Endodermal cell (in vitro differentiated cells): ENCODE measurements around the gene CHI3L2. TPM values are rescaled to one million over a fixed set of nuclear protein-coding genes. Genes with fewer than 3 reads are reported as not detected.
"Not testable (repeated sequence)": the region's sequence is repeated elsewhere in the genome, so short reads cannot be mapped to it uniquely, and the experiment has no call there.

ENCODE experiments used
- DNase-seq: peaks from one replicate; pipeline ENCODE4 v3.0.0-alpha.2; 2017
- H3K27ac ChIP-seq: 2 replicates; pipeline ENCODE4 v1.5.1; 2013; ENCODE audit warnings: mild to moderate bottlenecking, low read depth, low read length, moderate library complexity
- H3K27me3 ChIP-seq: 2 replicates; pipeline ENCODE4 v1.6.1; 2013; ENCODE audit warnings: mild to moderate bottlenecking, low read length, moderate library complexity; ENCODE audit not compliant: insufficient read depth, control insufficient read depth, poor library complexity, severe bottlenecking
- H3K36me3 ChIP-seq: 2 replicates; pipeline ENCODE4 v1.7.0; 2013; ENCODE audit warnings: mild to moderate bottlenecking, low read length, moderate library complexity; ENCODE audit not compliant: control insufficient read depth, insufficient read depth
- H3K4me1 ChIP-seq: one replicate; pipeline ENCODE4 v1.7.0; 2013; ENCODE audit warnings: low read length; ENCODE audit not compliant: control insufficient read depth, insufficient read depth
- H3K4me3 ChIP-seq: 2 replicates; pipeline ENCODE4 v1.5.1; 2013; ENCODE audit warnings: mild to moderate bottlenecking, low read length, moderate library complexity
- H3K9ac ChIP-seq: 2 replicates; pipeline ENCODE4 v1.6.1; 2013; ENCODE audit warnings: mild to moderate bottlenecking, low read length, moderate library complexity; ENCODE audit not compliant: poor library complexity, severe bottlenecking; ENCODE audit errors: extremely low read depth
- H3K9me3 ChIP-seq: 2 replicates; pipeline ENCODE4 v1.6.1; 2013; ENCODE audit warnings: mild to moderate bottlenecking, low read length, moderate library complexity; ENCODE audit not compliant: control insufficient read depth
- H3K27ac Mint-ChIP-seq: 2 replicates; pipeline ENCODE4 v1.8.0; 2020; ENCODE audit warnings: mixed read lengths
- H3K27me3 Mint-ChIP-seq: 2 replicates; pipeline ENCODE4 v1.8.0; 2021; ENCODE audit warnings: mild to moderate bottlenecking, mixed read lengths; ENCODE audit not compliant: insufficient read depth
- H3K36me3 Mint-ChIP-seq: 2 replicates; pipeline ENCODE4 v1.8.0; 2020; ENCODE audit warnings: low read depth, mixed read lengths
- H3K4me1 Mint-ChIP-seq: 2 replicates; pipeline ENCODE4 v1.8.0; 2020; ENCODE audit warnings: mixed read lengths
- H3K4me3 Mint-ChIP-seq: 2 replicates; pipeline ENCODE4 v1.8.0; 2020; ENCODE audit warnings: mild to moderate bottlenecking, moderate library complexity, mixed read lengths
- H3K9me3 Mint-ChIP-seq: 2 replicates; pipeline ENCODE4 v1.8.0; 2020; ENCODE audit warnings: mild to moderate bottlenecking, mixed read lengths
- CTCF ChIP-seq: fragments of 200-600 bp; sonication (generic); conservative IDR thresholded peaks from 2 replicates; pipeline ENCODE4 v1.5.0; 2021; ENCODE audit warnings: antibody characterized with exemption, mild to moderate bottlenecking
- WGBS, 2 experiments: methylation state at CpG; one replicate each; pipeline versions ENCODE4 v1.1.5 to v1.1.7; 2013; ENCODE audit warnings: missing lambda C conversion rate in 2 of 2, mixed read lengths in 1 of 2; ENCODE audit not compliant: insufficient coverage in 1 of 2, insufficient read length in 1 of 2; 5-methylcytosine and 5-hydroxymethylcytosine counted together
- total RNA-seq, 2 donors: library from RNA; stranded (reverse); fragmentation: NEBNext Ultra II Directional in 1 of 2; extraction: Animal tissue kit (Norgen Biotek cat#: 25700) in 1 of 2; gene quantifications; 2 replicates in 1 of 2; 3 replicates in 1 of 2; pipeline ENCODE4 v1.2.1, GENCODE V29; 2021

The CHI3L2 gene
- total RNA-seq, 2 donors from 2014 or later, result not detected

- no peak for DNase-seq
- H3K27me3 Mint-ChIP-seq, result no peaks in the 10 kb centered on the region
- TF ChIP-seq CTCF, result no peak
- Histone ChIP-seq H3K9me3 (no peaks in the 10 kb centered on the region), H3K4me1 (peaks cover 21% of the 10 kb centered on the region), H3K9ac (no peak overlapping the region), H3K4me3 (no peak overlapping the region), H3K27me3 (no peaks in the 10 kb centered on the region), H3K27ac (no peak overlapping the region), H3K36me3 (no peaks in the 10 kb centered on the region)
- no peaks in the 10 kb centered on the region for H3K36me3 Mint-ChIP-seq
- peaks cover 59% of the 10 kb centered on the region for H3K4me1 Mint-ChIP-seq
- H3K9me3 Mint-ChIP-seq, result no peaks in the 10 kb centered on the region
- no peak overlapping the region for H3K27ac Mint-ChIP-seq
- 90 to 95% methylated on average over 7 of the region's 7 CpGs for WGBS, 2 experiments
- no peak overlapping the region for H3K4me3 Mint-ChIP-seq
Measured at GRCh38 chr1:111214884-111215283, 12.6 kb upstream of the CHI3L2 start.

- not testable (repeated sequence) for H3K27ac Mint-ChIP-seq, H3K27me3 ChIP-seq, H3K9me3 Mint-ChIP-seq, H3K36me3 Mint-ChIP-seq, H3K9ac ChIP-seq, H3K36me3 ChIP-seq, H3K4me3 Mint-ChIP-seq, H3K4me3 ChIP-seq, DNase-seq, H3K9me3 ChIP-seq, H3K27me3 Mint-ChIP-seq, H3K27ac ChIP-seq
- WGBS, 2 experiments, result 88 to 100% methylated on average over 1 to 2 of the region's 2 CpGs
- peaks cover 25% of the 10 kb centered on the region for H3K4me1 ChIP-seq
- H3K4me1 Mint-ChIP-seq, result peaks cover 59% of the 10 kb centered on the region
Measured at GRCh38 chr1:111215285-111215684, 12.2 kb upstream of the CHI3L2 start.

- no peaks in the 10 kb centered on the region for H3K27me3 Mint-ChIP-seq
- H3K9ac ChIP-seq, result no peak overlapping the region
- peaks cover 70% of the 10 kb centered on the region for H3K4me1 Mint-ChIP-seq
- H3K9me3 Mint-ChIP-seq, result no peaks in the 10 kb centered on the region
- no peak for TF ChIP-seq CTCF
- no peak overlapping the region for H3K27ac Mint-ChIP-seq
- no peak overlapping the region for H3K27ac ChIP-seq
- H3K36me3 Mint-ChIP-seq, result no peaks in the 10 kb centered on the region
- H3K27me3 ChIP-seq, result no peaks in the 10 kb centered on the region
- H3K9me3 ChIP-seq, result no peaks in the 10 kb centered on the region
- no peak overlapping the region for H3K4me3 Mint-ChIP-seq
- WGBS, 2 experiments, result 90 to 97% methylated on average over 5 of the region's 5 CpGs
- peaks cover 28% of the 10 kb centered on the region for H3K4me1 ChIP-seq
- no peak for DNase-seq
- no peak overlapping the region for H3K4me3 ChIP-seq
- H3K36me3 ChIP-seq, result no peaks in the 10 kb centered on the region
Measured at GRCh38 chr1:111216751-111217150, 10.8 kb upstream of the CHI3L2 start.
